Loucy (cell line): Measurements from ENCODE around the gene SPPL3.

Experiments
- H2AFZ ChIP-seq: fragments of 200-600 bp; sonication (generic); 2 replicates; pipeline ENCODE4 v1.6.0; 2016; ENCODE audit warnings: antibody characterized with exemption, mild to moderate bottlenecking, low read length, moderate library complexity
- H3F3A ChIP-seq: fragments of 200-600 bp; 2 replicates; pipeline ENCODE4 v1.6.0; 2016; ENCODE audit warnings: antibody characterized with exemption, low read depth, mild to moderate bottlenecking
- H3K27me3 ChIP-seq: fragments of 200-600 bp; sonication (generic); 2 replicates; pipeline ENCODE4 v1.6.1; 2014; ENCODE audit warnings: low read length, mild to moderate bottlenecking; ENCODE audit not compliant: insufficient read depth, poor library complexity, severe bottlenecking
- H3K36me3 ChIP-seq: fragments of 200-600 bp; sonication (generic); 2 replicates; pipeline ENCODE4 v1.6.1; 2016; ENCODE audit warnings: low read length; ENCODE audit not compliant: insufficient read depth
- H3K4me1 ChIP-seq: fragments of 200-600 bp; sonication (generic); 2 replicates; pipeline ENCODE4 v1.5.1; 2014; ENCODE audit warnings: low read length, mild to moderate bottlenecking; ENCODE audit not compliant: insufficient read depth, poor library complexity, severe bottlenecking
- H3K4me2 ChIP-seq: fragments of 200-600 bp; sonication (generic); 2 replicates; pipeline ENCODE4 v1.6.0; 2014; ENCODE audit warnings: antibody characterized with exemption, low read length, low read depth, mild to moderate bottlenecking; ENCODE audit not compliant: poor library complexity, severe bottlenecking
- H3K4me3 ChIP-seq: fragments of 200-600 bp; sonication (generic); 2 replicates; pipeline ENCODE4 v1.5.1; 2014; ENCODE audit warnings: low read length, mild to moderate bottlenecking, mixed read lengths; ENCODE audit not compliant: poor library complexity, severe bottlenecking
- H3K79me2 ChIP-seq: fragments of 200-600 bp; sonication (generic); 2 replicates; pipeline ENCODE4 v1.6.1; 2014; ENCODE audit warnings: low read length; ENCODE audit not compliant: insufficient read depth
- H3K9ac ChIP-seq: fragments of 200-600 bp; sonication (generic); 2 replicates; pipeline ENCODE4 v1.6.0; 2014; ENCODE audit warnings: mild to moderate bottlenecking, low read depth, low read length, moderate library complexity; ENCODE audit not compliant: poor library complexity, severe bottlenecking
- H3K9me2 ChIP-seq: fragments of 200-600 bp; sonication (generic); replicated peaks from 2 replicates; pipeline ENCODE4 v1.6.1; 2016; ENCODE audit warnings: low read depth, low read length, mixed read lengths
- H3K9me3 ChIP-seq: fragments of 200-600 bp; sonication (generic); 2 replicates; pipeline ENCODE4 v1.6.1; 2014; ENCODE audit warnings: mild to moderate bottlenecking, antibody characterized with exemption, low read length, low read depth; ENCODE audit not compliant: insufficient read depth
- H4K20me1 ChIP-seq: fragments of 200-600 bp; sonication (generic); 2 replicates; pipeline ENCODE4 v1.6.0; 2014; ENCODE audit warnings: antibody characterized with exemption, low read length, mild to moderate bottlenecking; ENCODE audit not compliant: insufficient read depth, poor library complexity, severe bottlenecking
- EZH2phosphoT487 ChIP-seq: fragments of 200-600 bp; IDR thresholded peaks from 2 replicates; pipeline ENCODE4 v1.6.1; 2018; ENCODE audit warnings: antibody characterized with exemption, mild to moderate bottlenecking, moderate library complexity, borderline replicate concordance
- TF ChIP-seq, protein P1 (sequence below): fragments of 200-600 bp; sonication (generic); conservative IDR thresholded peaks from 2 replicates; pipeline ENCODE4 v1.5.1; 2014; ENCODE audit warnings: mild to moderate bottlenecking, antibody characterized with exemption, low read length

The SPPL3 gene

GRCh38 chr12:120917748-120918147 lies 13.6 kb upstream of the SPPL3 start:
- Histone ChIP-seq H3K36me3 (no peaks in the 10 kb centered on the region), H2AFZ (no peak overlapping the region), H3K9me2 (no peaks in the 10 kb centered on the region), H3K9ac (no peak overlapping the region), H3K4me2 (no peak overlapping the region), H3K4me1 (no peaks in the 10 kb centered on the region), H3K79me2 (no peaks in the 10 kb centered on the region), H3F3A (no peaks in the 10 kb centered on the region), H3K27me3 (no peaks in the 10 kb centered on the region), H4K20me1 (no peaks in the 10 kb centered on the region), H3K9me3 (peaks cover 5% of the 10 kb centered on the region; the same call in 1 of the 2 replicates), H3K4me3 (no peak overlapping the region)
- TF ChIP-seq EZH2phosphoT487, result no peak
- TF ChIP-seq, protein P1, sequence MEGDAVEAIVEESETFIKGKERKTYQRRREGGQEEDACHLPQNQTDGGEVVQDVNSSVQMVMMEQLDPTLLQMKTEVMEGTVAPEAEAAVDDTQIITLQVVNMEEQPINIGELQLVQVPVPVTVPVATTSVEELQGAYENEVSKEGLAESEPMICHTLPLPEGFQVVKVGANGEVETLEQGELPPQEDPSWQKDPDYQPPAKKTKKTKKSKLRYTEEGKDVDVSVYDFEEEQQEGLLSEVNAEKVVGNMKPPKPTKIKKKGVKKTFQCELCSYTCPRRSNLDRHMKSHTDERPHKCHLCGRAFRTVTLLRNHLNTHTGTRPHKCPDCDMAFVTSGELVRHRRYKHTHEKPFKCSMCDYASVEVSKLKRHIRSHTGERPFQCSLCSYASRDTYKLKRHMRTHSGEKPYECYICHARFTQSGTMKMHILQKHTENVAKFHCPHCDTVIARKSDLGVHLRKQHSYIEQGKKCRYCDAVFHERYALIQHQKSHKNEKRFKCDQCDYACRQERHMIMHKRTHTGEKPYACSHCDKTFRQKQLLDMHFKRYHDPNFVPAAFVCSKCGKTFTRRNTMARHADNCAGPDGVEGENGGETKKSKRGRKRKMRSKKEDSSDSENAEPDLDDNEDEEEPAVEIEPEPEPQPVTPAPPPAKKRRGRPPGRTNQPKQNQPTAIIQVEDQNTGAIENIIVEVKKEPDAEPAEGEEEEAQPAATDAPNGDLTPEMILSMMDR, result no peak

- Histone ChIP-seq H4K20me1 (no peaks in the 10 kb centered on the region), H3K4me1 (no peaks in the 10 kb centered on the region), H3K79me2 (no peaks in the 10 kb centered on the region), H2AFZ (no peak overlapping the region), H3K9me3 (peaks cover 5% of the 10 kb centered on the region; the same call in 1 of the 2 replicates), H3K4me2 (no peak overlapping the region), H3K9me2 (no peaks in the 10 kb centered on the region), H3F3A (no peaks in the 10 kb centered on the region), H3K9ac (no peak overlapping the region), H3K36me3 (no peaks in the 10 kb centered on the region), H3K27me3 (no peaks in the 10 kb centered on the region), H3K4me3 (no peak overlapping the region)
- TF ChIP-seq, protein P1, result no peak
- TF ChIP-seq EZH2phosphoT487, result no peak
Measured at GRCh38 chr12:120916561-120916960, 12.4 kb upstream of the SPPL3 start.

- Histone ChIP-seq H4K20me1 (no peaks in the 10 kb centered on the region), H3K9me2 (no peaks in the 10 kb centered on the region), H3K79me2 (no peaks in the 10 kb centered on the region), H3K9me3 (peaks cover 5% of the 10 kb centered on the region; the same call in 1 of the 2 replicates), H3K27me3 (no peaks in the 10 kb centered on the region), H2AFZ (no peak overlapping the region), H3F3A (no peaks in the 10 kb centered on the region), H3K4me3 (no peak overlapping the region), H3K4me1 (no peaks in the 10 kb centered on the region), H3K36me3 (no peaks in the 10 kb centered on the region), H3K9ac (no peak overlapping the region), H3K4me2 (no peak overlapping the region)
- no peak for TF ChIP-seq EZH2phosphoT487
- TF ChIP-seq, protein P1, result no peak
Measured at GRCh38 chr12:120914794-120915193, 10.6 kb upstream of the SPPL3 start.
